ENCODE measurements around the gene WDR11.

DNA sequence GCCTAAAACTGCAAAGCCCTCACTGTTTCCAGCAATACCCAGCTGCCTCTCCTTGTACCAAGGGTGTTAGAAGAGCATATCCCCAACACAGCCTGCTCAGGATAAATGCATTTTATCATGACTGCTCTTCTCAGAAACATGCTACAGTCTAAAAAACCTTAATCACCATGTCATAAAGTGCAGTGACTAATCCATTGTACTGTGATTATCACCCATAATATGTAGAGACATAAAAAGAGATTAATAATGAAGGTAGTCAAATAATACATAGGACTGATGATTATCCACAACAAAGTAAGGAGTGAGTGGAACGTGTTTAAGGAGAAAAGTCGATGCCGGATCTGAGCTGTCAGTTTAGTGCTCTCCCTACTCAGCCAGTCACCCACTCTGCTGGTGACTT, 12.2 kb upstream of the WDR11 start:
- TF ChIP-seq, protein P1, sequence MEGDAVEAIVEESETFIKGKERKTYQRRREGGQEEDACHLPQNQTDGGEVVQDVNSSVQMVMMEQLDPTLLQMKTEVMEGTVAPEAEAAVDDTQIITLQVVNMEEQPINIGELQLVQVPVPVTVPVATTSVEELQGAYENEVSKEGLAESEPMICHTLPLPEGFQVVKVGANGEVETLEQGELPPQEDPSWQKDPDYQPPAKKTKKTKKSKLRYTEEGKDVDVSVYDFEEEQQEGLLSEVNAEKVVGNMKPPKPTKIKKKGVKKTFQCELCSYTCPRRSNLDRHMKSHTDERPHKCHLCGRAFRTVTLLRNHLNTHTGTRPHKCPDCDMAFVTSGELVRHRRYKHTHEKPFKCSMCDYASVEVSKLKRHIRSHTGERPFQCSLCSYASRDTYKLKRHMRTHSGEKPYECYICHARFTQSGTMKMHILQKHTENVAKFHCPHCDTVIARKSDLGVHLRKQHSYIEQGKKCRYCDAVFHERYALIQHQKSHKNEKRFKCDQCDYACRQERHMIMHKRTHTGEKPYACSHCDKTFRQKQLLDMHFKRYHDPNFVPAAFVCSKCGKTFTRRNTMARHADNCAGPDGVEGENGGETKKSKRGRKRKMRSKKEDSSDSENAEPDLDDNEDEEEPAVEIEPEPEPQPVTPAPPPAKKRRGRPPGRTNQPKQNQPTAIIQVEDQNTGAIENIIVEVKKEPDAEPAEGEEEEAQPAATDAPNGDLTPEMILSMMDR (IDR thresholded peaks at IDR 0.05): no peak
- no peak for TF ChIP-seq POLR2A (IDR thresholded peaks at IDR 0.05)

Measured in adrenal gland (tissue), 5 donors.